SK-N-DZ (cell line): ENCODE measurements around the gene SLC16A12.
"Not testable (repeated sequence)": the region's sequence is repeated elsewhere in the genome, so short reads cannot be mapped to it uniquely, and the experiment has no call there.

Experiments
- DNase-seq: peaks from one replicate; pipeline ENCODE4 v3.0.0-alpha.2; 2015; ENCODE audit warnings: low spot score

The SLC16A12 gene

GRCh38 chr10:89471110-89471809 lies 64.1 kb downstream of the SLC16A12 start:
- no peak for DNase-seq

- DNase-seq = no peak
Measured at GRCh38 chr10:89470628-89471027, 64.8 kb downstream of the SLC16A12 start.

GRCh38 chr10:89469517-89469916 lies 65.9 kb downstream of the SLC16A12 start:
- DNase-seq = no peak

GRCh38 chr10:89468191-89468965 lies 67.0 kb downstream of the SLC16A12 start:
- no peak for DNase-seq

GRCh38 chr10:89466599-89467035 lies 68.8 kb downstream of the SLC16A12 start:
- DNase-seq = peak; percentile 22

GRCh38 chr10:89465196-89465595 lies 70.2 kb downstream of the SLC16A12 start:
- DNase-seq = no peak

GRCh38 chr10:89463846-89464537 lies 71.4 kb downstream of the SLC16A12 start:
- no peak for DNase-seq

- no peak for DNase-seq
Measured at GRCh38 chr10:89458784-89459183, 76.6 kb downstream of the SLC16A12 start.

GRCh38 chr10:89458291-89458690 lies 77.1 kb downstream of the SLC16A12 start:
- DNase-seq = no peak

GRCh38 chr10:89454561-89455347 lies 80.6 kb downstream of the SLC16A12 start:
- DNase-seq = no peak

GRCh38 chr10:89452193-89452592 lies 83.2 kb downstream of the SLC16A12 start:
- DNase-seq = no peak

- DNase-seq = no peak
Measured at GRCh38 chr10:89450901-89451300, 84.5 kb downstream of the SLC16A12 start.

- not testable (repeated sequence) for DNase-seq
Measured at GRCh38 chr10:89444819-89445218, 90.6 kb downstream of the SLC16A12 start.

GRCh38 chr10:89442289-89442688 lies 93.1 kb downstream of the SLC16A12 start:
- no peak for DNase-seq

GRCh38 chr10:89440226-89441009 lies 95.0 kb downstream of the SLC16A12 start:
- no peak for DNase-seq

GRCh38 chr10:89438525-89438924 lies 96.9 kb downstream of the SLC16A12 start:
- DNase-seq = no peak

- no peak for DNase-seq
Measured at GRCh38 chr10:89431977-89432376, 103.4 kb downstream of the SLC16A12 start.

- DNase-seq = no peak
Measured at GRCh38 chr10:89428877-89429276, 106.5 kb downstream of the SLC16A12 start.

GRCh38 chr10:89427629-89428028 lies 107.8 kb downstream of the SLC16A12 start:
- no peak for DNase-seq

- DNase-seq = peak; percentile 46
Measured at GRCh38 chr10:89426230-89426868, 109.0 kb downstream of the SLC16A12 start.
